ENCODE measurements around the gene STIP1. TPM values are rescaled to one million over a fixed set of nuclear protein-coding genes. Genes with fewer than 3 reads are reported as not detected.

Gene STIP1
- total and polyA plus RNA-seq, 2 of the 4 experiments (the other 2 are of a cell fraction): 201 to 489 TPM

DNA sequence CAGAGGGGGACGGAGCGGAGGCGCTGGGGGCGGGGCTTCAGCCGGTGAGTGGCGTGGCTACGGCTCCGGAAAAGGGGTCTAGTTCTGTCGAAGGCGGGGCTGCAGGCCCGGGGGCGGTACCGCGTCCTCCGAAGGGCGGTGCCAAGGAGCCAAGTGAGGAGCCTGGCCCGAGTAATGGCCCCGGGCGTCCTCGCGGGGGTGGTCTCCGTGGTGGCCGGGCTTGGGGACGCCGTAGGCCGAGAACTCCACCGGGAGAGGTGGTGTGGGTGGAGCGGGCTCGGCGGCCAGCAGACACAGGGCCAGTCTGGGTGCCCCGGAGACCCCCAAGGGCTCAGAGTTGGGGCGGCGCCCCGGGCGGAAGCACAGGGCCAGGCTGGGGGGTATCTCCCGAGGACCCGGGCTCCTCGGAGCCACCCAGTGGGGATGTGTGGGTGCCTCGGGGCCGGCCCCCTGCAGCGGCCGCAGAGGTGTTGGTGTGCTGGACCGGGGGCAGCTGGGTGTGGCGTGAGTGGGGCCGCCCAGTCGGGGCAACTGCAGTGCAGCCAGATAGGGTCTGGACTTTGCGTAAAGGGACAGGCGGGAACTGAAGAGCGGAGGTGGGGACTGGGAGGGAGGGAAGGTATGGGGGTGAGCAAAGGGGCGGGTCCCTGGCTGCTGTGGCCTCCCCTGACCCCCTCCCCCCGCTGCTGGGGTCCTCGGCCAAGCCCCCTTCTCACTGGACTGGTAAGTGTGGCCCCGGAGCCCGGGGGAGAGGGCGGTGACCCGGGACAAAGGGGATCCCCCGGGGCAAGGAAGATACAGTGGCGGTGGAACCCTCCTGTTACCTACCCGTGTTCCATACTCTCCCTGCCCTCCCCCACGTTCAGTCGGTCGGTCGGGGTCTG is 55.8 kb downstream of the STIP1 start:
- 0 out of 2 replicates have a peak overlapping the region, but pooled peaks have one; percentile 35 for H3K56ac ChIP-seq (ENCODE audit: extremely low read depth, insufficient read depth, low read length)
- peak overlapping the region; percentile 82 for H4K91ac ChIP-seq (ENCODE audit: insufficient read depth, low read depth, low read length)
- ChIA-PET POLR2A (ENCODE audit: unreplicated experiment) (interaction anchor here (0.6 to 1.1 kb wide), 2 partner anchors 37 to 56 kb away, joined by 3 to 24 read pairs; no protein-coding TSS in a partner anchor), CTCF (interaction anchor here (0.6 to 2.5 kb wide), 3 partner anchors 37 to 881 kb away, joined by 3 to 8 read pairs (median 5); no protein-coding TSS in a partner anchor)
- H3K4me1 ChIP-seq (ENCODE audit: control insufficient read depth, insufficient read depth, low read length): peaks cover 13% of the 10 kb centered on the region
- TF ChIP-seq NFE2L2 (IDR thresholded peaks at IDR 0.05; ENCODE audit: low read depth, low read length): no peak
- TF ChIP-seq POLR2A (IDR thresholded peaks at IDR 0.05; ENCODE audit: low read depth, low read length): 0 out of 2 replicates have a peak, but pooled peaks have one; percentile 2
- peaks cover 27% of the 10 kb centered on the region for H3K36me3 ChIP-seq (ENCODE audit: control insufficient read depth, insufficient read depth, low read length)
- no peaks in the 10 kb centered on the region for H3K27me3 ChIP-seq (ENCODE audit: control insufficient read depth, insufficient read depth, low read length)
- H2AK5ac ChIP-seq (ENCODE audit: low read depth, low read length): peak overlapping the region; percentile 63
- peak overlapping the region; percentile 97 for H3K4me2 ChIP-seq (ENCODE audit: low read depth, low read length)
- peak overlapping the region; percentile 56 to 59; a peak in 2 of 4 replicates for H4K8ac ChIP-seq (ENCODE audit: low read depth in 2 of 2, low read length in 2 of 2)
- no TSS peak for BruUV-seq (replicated peaks)
- DNase-seq (no peak), ATAC-seq (ENCODE audit: low read depth) (peak; percentile 3)
- peak overlapping the region; percentile 84 for H3K27ac ChIP-seq (ENCODE audit: insufficient read depth, low read length)
- peaks cover 18 to 36% of the 10 kb centered on the region in 2 experiments; a peak in 3 of 4 replicates for H3K79me1 ChIP-seq (ENCODE audit: low read depth in 1 of 2, low read length in 2 of 2)
- H4K5ac ChIP-seq (ENCODE audit: low read depth, low read length): no peak overlapping the region; the same call in 1 of the 2 replicates
- no peaks in the 10 kb centered on the region for H3K9me3 ChIP-seq (ENCODE audit: control insufficient read depth, insufficient read depth, low read length)
- peak overlapping the region; percentile 85 for H3K4me3 ChIP-seq (ENCODE audit: insufficient read depth, low read depth, low read length)
- H3K9me1 ChIP-seq (ENCODE audit: insufficient read depth, low read length): peaks cover 14% of the 10 kb centered on the region
- H3K23ac ChIP-seq (ENCODE audit: low read depth, low read length): peak overlapping the region; percentile 33; the same call in 1 of the 2 replicates
- WGBS, 2 experiments (ENCODE audit: extremely low coverage in 2 of 2, insufficient read length in 1 of 2): 0% methylated on average over 27 of the region's 63 CpGs; no CpG with 5 or more reads in 1 of the 2 experiments
- H2AK9ac ChIP-seq (replicated peaks; ENCODE audit: low read depth, low read length, poor library complexity): peak overlapping the region; percentile 98
- peak overlapping the region; percentile 2; the same call in 1 of the 2 replicates for H2BK120ac ChIP-seq (ENCODE audit: low read depth, low read length)
- H2BK5ac ChIP-seq (ENCODE audit: low read depth, low read length, poor library complexity, severe bottlenecking): peak overlapping the region; percentile 79
- H2BK15ac ChIP-seq (ENCODE audit: low read depth, low read length): no peak overlapping the region
- in situ Hi-C loops (cut with MboI; ENCODE audit: low sequenced_read_pairs) (no loop called here), dilution Hi-C loops (cut with HindIII; ENCODE audit: low sequenced_read_pairs, unreplicated experiment) (no loop called here), intact Hi-C loops (cut with micrococcal nuclease) (loop anchor here (2.0 kb wide), 1 partner anchor 55 kb away; the partner anchor contains the start of gene STIP1)
- peak overlapping the region; percentile 91 for H3K14ac ChIP-seq (replicated peaks; ENCODE audit: low read depth, low read length)
- H3K18ac ChIP-seq (ENCODE audit: low read depth, low read length): no peak overlapping the region
- peak overlapping the region; percentile 77 for H3K4ac ChIP-seq (ENCODE audit: low read depth, low read length)
- peaks cover 22% of the 10 kb centered on the region for H4K20me1 ChIP-seq (ENCODE audit: insufficient read depth, low read length)
- H2AFZ ChIP-seq (replicated peaks; ENCODE audit: low read length, poor library complexity): peak overlapping the region; percentile 85
- H3K9ac ChIP-seq (ENCODE audit: low read depth, low read length): peak overlapping the region; percentile 56
- H2BK20ac ChIP-seq (ENCODE audit: low read depth, low read length): no peak overlapping the region
